Smooth muscle cell of the brain vasculature (primary cell): ENCODE results near the gene METAP1D.
"Not testable (repeated sequence)": the region's sequence is repeated elsewhere in the genome, so short reads cannot be mapped to it uniquely, and the experiment has no call there.

Source experiments
- DNase-seq: peaks from one replicate; pipeline ENCODE4 v3.0.0-alpha.2; 2012; ENCODE audit warnings: low read depth, low spot score

The METAP1D gene

GRCh38 chr2:171999604-172000469 is at the start of gene METAP1D:
Gene METAP1D (plus strand): TSS chr2:171999953. CDS start chr2:171999970, 17 bp downstream.
- peak; percentile 76 for DNase-seq

- no peak for DNase-seq
These were observed 47.5 kb upstream of the METAP1D start for GRCh38 chr2:171952276-171952675.

DNA sequence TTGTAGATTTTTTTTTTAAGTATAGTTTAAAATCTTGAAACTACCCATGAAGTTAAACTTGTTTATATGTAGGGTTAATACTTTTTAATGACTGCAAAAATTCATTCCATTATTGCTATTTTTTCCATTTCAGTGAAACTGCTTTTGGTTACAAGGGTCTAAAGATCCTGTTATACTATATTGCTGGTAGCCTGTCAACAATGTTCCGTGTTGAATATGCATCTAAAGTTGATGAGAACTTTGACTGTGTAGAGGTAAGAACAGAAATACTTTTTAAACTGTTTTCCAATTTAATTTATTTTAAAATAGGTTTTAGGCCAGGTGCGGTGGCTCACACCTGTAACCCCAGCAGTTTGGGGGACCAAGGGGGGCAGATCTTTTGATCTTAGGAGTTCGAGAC is 47.0 kb upstream of the METAP1D start:
- no peak for DNase-seq

- DNase-seq, result no peak
These were observed 43.5 kb upstream of the METAP1D start for GRCh38 chr2:171956135-171956825.

GRCh38 chr2:171957061-171957460 is 42.7 kb upstream of the METAP1D start:
- DNase-seq, result no peak

- DNase-seq, result no peak
These were observed 41.3 kb upstream of the METAP1D start for GRCh38 chr2:171958475-171958874.

- no peak for DNase-seq
These were observed 39.8 kb upstream of the METAP1D start for GRCh38 chr2:171959998-171960397.

- DNase-seq, result no peak
These were observed 39.2 kb upstream of the METAP1D start for GRCh38 chr2:171960570-171960969.

DNA sequence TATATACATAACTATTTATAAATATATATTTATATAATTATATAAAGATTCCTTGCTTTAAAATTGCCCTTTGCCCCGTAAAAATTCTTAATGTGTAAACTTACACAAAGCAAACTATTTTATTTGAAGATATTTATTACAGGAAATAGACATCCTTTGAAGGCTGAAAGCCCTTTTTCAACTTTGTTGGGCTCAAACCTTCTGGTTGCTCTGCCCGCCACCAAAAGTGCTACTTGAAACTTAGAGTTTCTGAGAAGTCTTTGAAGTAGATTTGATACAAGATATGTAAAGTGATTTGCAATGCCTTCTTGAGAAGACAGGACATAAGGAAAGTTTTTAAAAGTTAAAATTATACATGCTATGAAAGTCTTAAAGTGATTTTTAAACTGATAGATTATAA is 36.6 kb upstream of the METAP1D start:
- DNase-seq, result no peak

DNA sequence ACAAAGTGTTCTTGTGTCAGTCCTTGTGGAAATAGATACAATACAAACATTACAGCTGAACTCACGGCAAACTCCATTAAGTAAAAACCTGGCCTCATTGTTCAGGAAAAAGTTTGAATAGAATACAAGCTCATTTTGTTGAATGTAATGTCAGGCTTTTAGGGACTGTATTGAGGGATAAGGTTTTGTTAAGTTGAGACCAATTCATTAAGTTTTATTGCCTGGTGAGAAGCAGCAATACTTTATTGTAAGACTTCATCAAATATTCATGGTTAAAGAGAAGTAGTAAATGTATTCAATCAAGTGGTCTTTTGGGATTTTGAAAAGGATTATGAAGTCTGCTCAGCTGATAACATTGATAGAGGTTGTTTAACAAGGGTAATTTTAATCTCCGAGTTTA is 35.4 kb upstream of the METAP1D start:
- DNase-seq, result no peak

DNA sequence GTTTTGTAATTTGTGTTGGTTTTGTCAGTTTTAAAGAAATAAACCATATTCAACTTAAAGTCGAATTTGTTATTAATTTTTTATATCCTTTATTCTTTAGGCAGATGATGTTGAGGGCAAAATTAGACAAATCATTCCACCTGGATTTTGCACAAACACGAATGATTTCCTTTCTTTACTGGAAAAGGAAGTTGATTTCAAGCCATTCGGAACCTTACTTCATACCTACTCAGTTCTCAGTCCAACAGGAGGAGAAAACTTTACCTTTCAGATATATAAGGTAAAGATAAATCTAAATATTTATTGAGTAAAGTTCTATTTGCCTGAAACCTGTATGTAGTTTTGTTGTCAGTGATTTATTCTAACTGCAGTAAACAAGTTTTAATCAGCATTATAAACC is 34.5 kb upstream of the METAP1D start:
- DNase-seq, result no peak

DNA sequence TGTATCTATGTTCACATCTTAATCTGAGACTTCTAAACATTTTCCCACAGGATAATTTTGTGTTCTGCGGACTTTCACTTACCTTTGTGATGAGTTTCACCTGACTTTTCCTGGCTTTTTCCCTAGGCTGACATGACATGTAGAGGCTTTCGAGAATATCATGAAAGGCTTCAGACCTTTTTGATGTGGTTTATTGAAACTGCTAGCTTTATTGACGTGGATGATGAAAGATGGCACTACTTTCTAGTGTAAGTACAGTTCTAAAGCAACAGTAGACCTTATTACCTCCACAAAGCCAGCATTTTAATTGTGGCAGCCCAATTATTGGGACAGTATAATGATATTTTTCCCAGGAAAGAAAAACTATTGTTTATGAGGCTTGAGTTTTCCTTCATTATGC is 34.1 kb upstream of the METAP1D start:
- no peak for DNase-seq

GRCh38 chr2:171966235-171966634 is 33.5 kb upstream of the METAP1D start:
- DNase-seq, result no peak

- no peak for DNase-seq
These were observed 33.1 kb upstream of the METAP1D start for GRCh38 chr2:171966688-171967087.

- DNase-seq, result no peak
These were observed 31.2 kb upstream of the METAP1D start for GRCh38 chr2:171968509-171968908.

DNA sequence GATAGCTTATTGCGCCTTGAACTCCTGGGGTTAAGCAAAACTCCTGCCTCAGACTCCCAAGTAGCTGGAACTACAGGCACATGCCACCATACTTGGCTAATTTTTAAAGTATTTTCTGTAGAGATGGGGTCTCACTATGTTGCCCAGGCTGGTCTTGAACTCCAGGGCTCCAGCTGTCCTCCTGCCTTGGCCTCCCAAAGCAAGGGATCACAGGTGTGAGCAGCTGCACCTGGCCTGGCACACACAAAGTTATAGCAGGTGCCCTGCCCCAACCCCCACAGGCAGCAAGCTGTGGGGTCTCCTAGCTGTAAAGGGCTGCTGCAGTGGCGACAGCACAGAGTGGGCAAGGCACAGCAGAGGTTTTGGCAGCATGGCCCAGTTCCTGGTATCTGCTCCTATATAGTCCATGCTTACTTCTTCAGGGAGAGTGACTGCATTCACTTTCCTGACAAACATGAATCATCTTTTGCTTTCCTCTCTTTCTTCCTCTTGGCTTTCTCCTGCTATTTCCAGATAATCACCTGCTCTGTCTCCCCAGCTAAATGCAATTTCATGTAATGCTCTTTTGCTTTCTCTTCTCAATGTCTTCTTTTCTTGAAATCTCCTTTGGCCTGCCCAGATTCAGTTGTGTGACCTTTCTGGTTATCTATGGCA is 27.3 kb upstream of the METAP1D start:
- DNase-seq, result no peak

DNA sequence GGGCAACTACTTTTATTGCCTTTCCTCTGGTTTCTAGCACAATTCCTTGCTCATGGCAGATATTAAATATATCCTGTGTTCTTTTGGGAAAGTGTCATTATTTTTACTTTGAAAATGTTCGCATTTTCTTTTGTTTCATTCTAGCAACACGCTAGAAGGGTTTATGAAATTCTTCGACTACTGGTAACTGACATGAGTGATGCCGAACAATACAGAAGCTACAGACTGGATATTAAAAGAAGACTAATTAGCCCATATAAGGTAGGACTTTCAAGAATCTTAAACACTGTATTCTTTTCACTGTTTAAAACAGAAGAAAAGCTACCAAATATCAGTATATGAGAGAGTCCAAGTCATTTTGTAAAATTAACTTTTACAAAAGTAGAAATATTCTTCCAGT is 20.6 kb upstream of the METAP1D start:
- DNase-seq, result no peak

DNA sequence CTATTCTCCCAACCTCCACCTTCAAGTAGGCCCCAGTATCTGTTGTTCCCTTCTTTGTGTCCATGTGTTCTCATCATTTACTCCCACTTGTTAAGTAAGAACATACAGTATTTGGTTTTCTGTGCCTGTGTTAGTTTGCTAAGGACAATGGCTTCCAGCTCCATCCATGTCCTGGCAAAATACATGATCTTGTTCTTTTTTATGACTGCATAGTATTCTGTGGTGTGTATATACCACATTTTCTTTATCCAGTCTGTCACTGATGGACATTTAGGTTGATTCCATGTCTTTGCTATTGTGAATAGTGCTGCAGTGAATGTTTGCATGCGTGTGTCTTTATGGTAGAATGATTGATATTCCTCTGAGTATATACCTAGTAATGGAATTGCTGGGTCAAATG is 15.8 kb upstream of the METAP1D start:
- DNase-seq, result not testable (repeated sequence)

DNA sequence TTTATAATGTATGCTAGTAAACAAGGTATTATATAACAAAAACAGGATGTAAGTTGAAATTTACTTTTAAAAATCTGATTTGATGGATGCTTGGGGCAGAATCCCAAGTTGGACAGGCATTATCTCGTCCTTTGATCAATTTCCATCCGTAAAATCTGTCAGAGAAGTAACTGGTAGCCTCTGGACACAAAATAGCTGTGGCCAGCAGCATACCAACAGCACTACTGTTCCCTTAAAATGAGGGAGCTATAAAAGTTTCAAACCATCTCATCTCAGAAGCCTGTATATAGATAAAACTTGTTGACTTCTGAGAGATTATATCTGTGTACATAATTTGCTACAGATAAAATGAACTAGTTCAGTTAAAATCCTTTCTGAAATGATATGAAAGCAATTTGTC is 14.7 kb upstream of the METAP1D start:
- DNase-seq, result no peak

DNA sequence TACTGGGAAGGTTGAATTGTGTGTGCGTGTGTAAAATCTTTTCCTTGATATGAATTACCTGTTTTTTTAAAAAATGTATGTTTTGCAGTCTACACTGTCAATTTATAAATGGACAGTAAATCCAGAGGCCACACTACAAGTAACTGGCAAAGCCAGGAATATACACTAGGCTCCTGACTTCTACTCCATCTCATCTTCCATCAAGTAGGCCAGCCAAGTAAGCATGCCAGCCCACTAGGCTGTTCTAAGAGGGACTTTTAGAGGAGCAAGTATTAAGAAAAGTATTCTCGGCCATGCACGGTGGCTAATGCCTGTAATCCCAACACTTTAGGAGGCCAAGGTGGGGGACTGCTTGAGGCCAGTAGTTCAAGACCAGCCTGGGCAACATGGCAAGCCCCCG is 13.0 kb upstream of the METAP1D start:
- no peak for DNase-seq

GRCh38 chr2:171991027-171991426 is 8.7 kb upstream of the METAP1D start:
- no peak for DNase-seq

GRCh38 chr2:171995586-171995985 is 4.2 kb upstream of the METAP1D start:
- no peak for DNase-seq

- no peak for DNase-seq
These were observed 3.7 kb upstream of the METAP1D start for GRCh38 chr2:171996021-171996420.
